Spleen (tissue), 3 donors: Measurements from ENCODE around the gene LRSAM1.

ENCODE experiments used
- POLR2A ChIP-seq, 3 donors: fragments of 450-650 bp; IDR thresholded peaks; one replicate each; pipeline ENCODE4 v1.5.1; 2017; ENCODE audit warnings: antibody characterized with exemption in 3 of 3, mild to moderate bottlenecking in 1 of 3
- POLR2AphosphoS5 ChIP-seq, 3 donors: sonication (generic); formaldehyde crosslinking; IDR thresholded peaks; one replicate each; pipeline ENCODE4 v1.5.1; 2017; ENCODE audit warnings: antibody characterized with exemption in 3 of 3

- TF ChIP-seq POLR2A (IDR thresholded peaks at IDR 0.05) (no peak), POLR2AphosphoS5 (IDR thresholded peaks at IDR 0.05) (peak in 1 of 3 donors; percentile 37)
Observed at GRCh38 chr9:127508901-127509260, 57.6 kb downstream of the LRSAM1 start.
